22Rv1 (cell line): ENCODE measurements around the gene OR10R2.

ENCODE experiments used
- CTCF ChIP-seq: fragments of 450-650 bp; IDR thresholded peaks from 2 replicates; pipeline ENCODE4 v1.5.1; 2017; ENCODE audit warnings: mild to moderate bottlenecking
- ZFX ChIP-seq: fragments of 450-650 bp; IDR thresholded peaks from 2 replicates; pipeline ENCODE4 v1.6.1; 2017; ENCODE audit warnings: antibody characterized with exemption, borderline replicate concordance

- TF ChIP-seq CTCF (peak; percentile 40; the same call in 1 of the 2 replicates), ZFX (no peak)
These were observed 24.4 kb downstream of the OR10R2 start for GRCh38 chr1:158496374-158496773.
